Activated gamma-delta T cell treated with anti-CD3 and anti-CD28 coated beads, Interleukin-2, amount 50 U/mL, for 16 hours (primary cell): Measurements from ENCODE around the gene DSG2.
"Not testable (repeated sequence)": the region's sequence is repeated elsewhere in the genome, so short reads cannot be mapped to it uniquely, and the experiment has no call there.

Experiments
- DNase-seq: peaks from one replicate; pipeline ENCODE4 v3.0.0-alpha.2; 2020; ENCODE audit warnings: low read depth

DSG2 gene

GRCh38 chr18:31500051-31500688, 2.2 kb downstream of the DSG2 start:
- DNase-seq, result no peak

GRCh38 chr18:31503011-31503410, 5.0 kb downstream of the DSG2 start:
- no peak for DNase-seq

- DNase-seq, result no peak
Measured at GRCh38 chr18:31504455-31505147, 6.6 kb downstream of the DSG2 start.

GRCh38 chr18:31505156-31505555, 7.2 kb downstream of the DSG2 start:
- no peak for DNase-seq

GRCh38 chr18:31506024-31506742, 8.2 kb downstream of the DSG2 start:
- DNase-seq, result no peak

- not testable (repeated sequence) for DNase-seq
Measured at GRCh38 chr18:31507124-31507523, 9.1 kb downstream of the DSG2 start.

- DNase-seq, result no peak
Measured at GRCh38 chr18:31508781-31509180, 10.8 kb downstream of the DSG2 start.

GRCh38 chr18:31509571-31509970, 11.6 kb downstream of the DSG2 start:
- no peak for DNase-seq

GRCh38 chr18:31510319-31510718, 12.3 kb downstream of the DSG2 start:
- DNase-seq, result no peak

- DNase-seq, result no peak
Measured at GRCh38 chr18:31511098-31511497, 13.1 kb downstream of the DSG2 start.

- DNase-seq, result no peak
Measured at GRCh38 chr18:31512203-31512764, 14.3 kb downstream of the DSG2 start.

GRCh38 chr18:31513189-31513935, 15.4 kb downstream of the DSG2 start:
- no peak for DNase-seq

- DNase-seq, result no peak
Measured at GRCh38 chr18:31516437-31516836, 18.5 kb downstream of the DSG2 start.

GRCh38 chr18:31526374-31526773, 28.4 kb downstream of the DSG2 start:
- no peak for DNase-seq

- DNase-seq, result no peak
Measured at GRCh38 chr18:31533236-31533635, 35.3 kb downstream of the DSG2 start.

GRCh38 chr18:31538837-31539236, 40.9 kb downstream of the DSG2 start:
- no peak for DNase-seq

- DNase-seq, result no peak
Measured at GRCh38 chr18:31546476-31546875, 48.5 kb downstream of the DSG2 start.

- DNase-seq, result no peak
Measured at GRCh38 chr18:31548853-31549252, 50.9 kb downstream of the DSG2 start.

- no peak for DNase-seq
Measured at GRCh38 chr18:31549416-31549815, 51.4 kb downstream of the DSG2 start.

GRCh38 chr18:31551883-31552282, 53.9 kb downstream of the DSG2 start:
- no peak for DNase-seq

GRCh38 chr18:31553800-31554199, 55.8 kb downstream of the DSG2 start:
- no peak for DNase-seq

- DNase-seq, result no peak
Measured at GRCh38 chr18:31554776-31555175, 56.8 kb downstream of the DSG2 start.
